Stimulated activated CD8-positive, alpha-beta memory T cell treated with anti-CD3 and anti-CD28 coated beads, Interleukin-15, amount 100 ng/mL, for 24 hours (primary cell): Measurements from ENCODE around the gene ECM1.

Experiments used
- DNase-seq: peaks from one replicate; pipeline ENCODE4 v3.0.0-alpha.2; 2020; ENCODE audit warnings: low read depth

Gene ECM1

DNA sequence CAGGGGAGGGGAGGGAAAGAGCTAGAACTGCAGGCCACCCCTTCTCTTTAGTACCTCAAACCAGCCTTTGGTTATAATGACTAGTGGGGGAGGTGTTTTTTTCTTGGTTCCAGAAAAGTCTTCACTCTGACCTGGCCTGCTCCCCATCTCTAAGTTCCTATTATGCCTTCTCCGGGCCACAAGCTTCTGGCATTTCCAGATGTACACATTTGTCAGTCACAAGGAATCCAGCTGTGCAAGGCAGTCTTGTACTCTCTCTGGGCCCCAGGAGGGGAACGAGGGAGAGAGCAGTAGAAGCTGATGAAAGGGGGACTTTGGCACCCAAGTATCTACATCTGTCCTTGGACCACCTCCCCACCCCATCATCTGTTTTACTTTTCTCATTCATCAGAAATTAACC, 4.9 kb downstream of the ECM1 start:
- DNase-seq = no peak

DNA sequence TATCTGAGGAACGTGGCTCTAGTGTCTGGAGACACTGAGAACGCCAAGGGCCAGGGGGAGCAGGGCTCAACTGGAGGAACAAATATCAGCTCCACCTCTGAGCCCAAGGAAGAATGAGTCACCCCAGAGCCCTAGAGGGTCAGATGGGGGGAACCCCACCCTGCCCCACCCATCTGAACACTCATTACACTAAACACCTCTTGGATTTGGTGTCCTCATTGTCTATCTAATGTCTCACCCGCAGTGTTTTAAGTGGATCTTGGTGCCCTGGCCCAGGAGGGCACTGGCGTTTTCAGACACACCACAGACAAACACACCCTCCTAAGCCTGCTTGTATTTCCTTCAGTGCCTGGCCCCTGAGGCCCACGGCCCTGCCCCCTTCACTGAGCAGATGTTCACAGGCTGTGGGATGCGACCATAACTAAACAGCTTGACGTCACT, 5.5 kb downstream of the ECM1 start:
- no peak for DNase-seq

DNA sequence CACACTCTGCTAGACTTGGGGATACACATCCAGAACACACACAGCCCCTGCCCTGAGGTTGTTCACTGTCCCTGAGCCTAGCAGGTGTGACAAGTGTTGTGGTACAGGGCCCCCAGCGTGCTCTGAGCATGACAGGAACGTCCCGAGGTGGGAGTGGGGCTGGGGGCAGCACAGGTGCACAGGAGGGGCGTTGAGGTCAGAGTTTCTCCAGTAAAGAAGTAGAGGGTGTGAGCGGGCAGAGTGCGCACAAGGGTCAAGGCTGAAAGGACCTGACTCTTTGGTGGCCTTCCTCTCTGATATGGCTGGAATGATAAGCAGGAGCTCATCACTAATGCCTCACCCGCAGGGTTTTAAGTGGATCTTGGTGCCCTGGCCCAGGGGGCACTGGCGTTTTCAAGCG, 6.4 kb downstream of the ECM1 start:
- DNase-seq = no peak

DNA sequence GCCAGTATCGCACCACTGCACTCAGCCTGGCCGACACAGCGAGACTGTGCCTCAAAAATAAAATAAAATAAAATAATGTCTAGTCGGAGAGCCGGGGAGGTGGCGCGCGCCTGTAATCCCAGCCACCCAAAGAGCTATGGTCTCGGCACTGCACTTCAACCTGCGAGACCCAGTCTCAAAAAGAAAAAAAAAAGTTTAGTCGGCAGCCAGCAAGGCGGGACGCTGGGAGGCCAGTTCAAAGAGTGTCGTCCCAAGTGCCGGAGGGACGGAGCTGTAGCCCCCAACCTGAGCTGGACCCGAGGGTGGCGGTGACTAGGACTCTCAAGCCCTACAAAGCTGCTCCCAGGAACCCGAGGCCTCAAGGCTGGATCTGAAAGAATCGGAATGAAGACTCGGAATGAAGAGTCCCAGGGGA, 7.0 kb downstream of the ECM1 start:
- no peak for DNase-seq

DNA sequence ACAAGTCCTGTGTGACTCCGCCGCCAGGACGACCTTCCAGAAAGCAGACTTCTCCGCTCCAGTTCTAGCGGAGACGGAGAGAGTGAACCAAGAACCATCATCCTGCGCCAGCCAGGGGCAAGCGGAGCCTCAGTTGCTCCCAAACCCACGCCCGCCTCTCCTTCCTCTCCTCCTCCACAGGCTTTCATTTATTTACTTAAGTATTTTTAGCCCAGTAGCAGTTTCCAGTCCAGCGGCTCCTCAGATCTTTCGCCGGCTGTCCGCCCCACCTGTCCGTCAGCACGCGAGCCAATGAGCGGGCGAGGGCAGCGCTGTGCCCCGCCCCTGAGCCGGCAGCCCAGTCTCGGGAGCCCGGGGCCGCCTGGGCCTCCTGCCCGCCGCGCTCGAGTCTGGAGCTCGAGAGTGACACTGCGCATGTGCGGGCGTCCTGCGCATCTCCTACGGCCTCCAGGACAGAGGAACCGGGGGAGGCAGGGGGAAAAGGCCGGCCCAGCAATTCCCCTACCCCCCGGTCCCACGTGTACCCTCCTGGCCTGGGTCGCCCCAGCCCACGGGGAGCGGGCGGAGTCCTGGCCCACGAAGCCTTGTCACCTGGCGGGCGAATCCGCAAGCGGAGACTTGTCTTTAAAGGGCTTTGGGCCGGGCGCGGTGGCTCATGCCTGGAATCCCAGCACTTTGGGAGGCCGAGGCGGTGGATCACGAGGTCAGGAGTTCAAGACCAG, 7.6 kb downstream of the ECM1 start, which contains the start of gene FALEC:
Gene FALEC (plus strand): TSS at position 425 of the 722 bp plus-strand sequence.
- peak; percentile 86 for DNase-seq

DNA sequence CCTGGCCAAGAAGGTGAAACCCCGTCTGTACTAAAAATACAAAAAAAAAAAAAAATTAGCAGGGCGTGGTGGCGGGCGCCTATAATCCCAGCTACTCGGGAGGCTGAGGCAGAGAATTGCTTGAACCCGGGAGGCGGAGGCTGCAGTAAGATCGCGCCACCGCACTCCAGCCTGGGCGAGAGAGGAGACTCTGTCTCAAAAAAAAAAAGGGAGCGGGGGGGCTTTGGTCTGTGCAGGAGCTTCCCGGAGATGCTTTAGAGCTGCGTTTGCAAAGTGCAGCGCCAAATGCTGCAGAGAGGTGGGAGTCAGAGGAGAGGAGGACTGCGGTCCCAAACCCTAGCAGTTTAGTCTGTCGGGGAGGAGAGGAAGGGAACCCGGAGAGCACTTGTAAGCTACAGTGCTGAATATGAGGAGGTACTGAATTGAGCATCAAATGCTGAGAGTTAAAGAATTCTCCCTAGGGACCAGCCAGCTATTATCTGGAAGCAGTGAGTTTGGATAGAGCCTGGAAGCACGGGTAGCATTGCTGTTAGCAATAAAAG, 8.2 kb downstream of the ECM1 start:
- no peak for DNase-seq

DNA sequence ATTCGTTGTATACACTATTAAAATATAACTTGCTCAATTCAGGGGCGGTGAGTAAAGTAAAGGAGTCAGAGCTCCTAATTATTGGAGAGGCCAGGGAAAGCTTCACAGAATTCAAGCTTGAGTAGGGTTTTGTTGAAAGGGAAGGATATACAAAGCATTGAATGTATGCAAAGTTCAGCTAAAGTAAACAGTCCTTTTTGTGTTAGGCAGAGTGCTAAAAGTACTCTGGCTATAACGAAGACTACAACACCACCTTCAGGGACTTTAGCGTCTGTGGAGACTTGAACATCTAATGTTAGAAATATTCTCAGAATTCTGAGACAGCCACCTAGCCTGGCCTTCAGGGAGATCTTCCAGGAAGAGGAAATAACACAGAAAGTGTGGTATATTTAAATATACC, 8.7 kb downstream of the ECM1 start:
- no peak for DNase-seq

DNA sequence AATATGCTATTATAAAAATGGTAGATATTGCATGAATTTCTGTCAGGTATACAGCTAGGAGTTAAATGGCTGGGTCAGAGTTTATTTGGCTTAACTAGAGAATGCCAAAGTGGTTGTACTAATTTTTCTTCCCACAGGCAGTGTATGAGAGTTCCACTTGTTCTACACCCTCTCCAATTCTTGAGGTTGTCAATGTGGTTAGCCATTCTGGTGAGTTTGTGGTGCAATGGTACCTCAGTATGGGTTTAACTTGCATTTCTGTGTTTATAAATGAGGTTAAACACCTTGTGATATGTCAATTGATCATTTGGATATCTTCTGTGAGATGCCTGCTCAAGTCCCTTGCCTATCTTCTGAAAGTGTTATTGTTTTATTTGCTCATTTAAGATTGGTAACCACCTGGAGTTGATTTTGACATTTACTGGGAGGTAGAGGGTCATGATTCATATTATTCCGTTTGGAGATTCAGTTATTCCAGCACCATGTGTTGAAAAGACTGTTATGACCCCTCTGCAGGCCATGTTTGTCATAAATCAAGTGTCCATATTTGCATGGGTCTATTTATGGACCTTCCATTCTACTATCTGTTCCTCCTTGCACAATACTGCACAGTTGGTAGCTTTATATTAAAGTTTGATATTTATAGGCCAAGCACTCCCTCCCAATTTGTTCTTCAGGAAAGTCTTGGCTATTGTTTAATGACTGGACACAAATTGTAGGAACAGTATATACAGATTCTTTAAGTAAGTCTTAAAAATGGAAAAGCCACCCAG, 13.5 kb downstream of the ECM1 start:
- no peak for DNase-seq

DNA sequence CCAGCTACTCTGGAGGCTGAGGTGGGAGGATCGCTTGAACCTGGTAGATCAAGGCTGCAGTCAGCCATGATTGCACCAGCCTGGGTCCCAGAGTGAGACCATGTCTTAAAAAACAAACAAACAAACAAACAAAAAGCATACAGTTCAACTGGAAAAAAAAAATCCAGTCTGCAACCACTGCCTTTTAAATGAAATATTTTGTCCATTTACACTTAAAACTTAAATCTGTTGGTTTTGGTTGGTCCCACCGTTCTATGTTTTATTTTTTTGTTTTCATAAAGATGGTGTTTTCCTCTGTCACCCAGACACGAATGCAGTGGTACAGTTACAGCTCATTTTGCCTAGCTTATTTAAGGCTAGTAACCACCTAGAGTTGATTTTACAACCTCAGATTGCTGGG, 17.4 kb downstream of the ECM1 start:
- no peak for DNase-seq

DNA sequence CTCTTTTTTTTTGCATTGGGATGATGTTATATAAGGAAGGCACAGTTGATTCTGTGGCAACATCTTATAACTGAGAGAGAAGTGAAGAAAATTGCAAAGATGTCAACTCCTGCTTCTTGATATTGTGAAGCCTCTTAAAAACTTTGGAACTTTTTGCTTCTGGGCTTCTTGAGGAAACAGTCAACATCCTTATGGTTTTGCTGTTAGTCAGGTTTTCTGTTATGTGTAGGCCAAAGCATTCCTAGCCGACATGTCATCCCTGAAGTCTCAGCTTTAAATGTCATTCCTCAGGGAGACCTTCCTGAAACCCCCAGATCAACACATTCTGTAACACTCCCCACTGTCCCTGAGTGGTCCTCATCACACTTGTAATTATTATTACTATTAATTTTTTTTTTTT, 20.3 kb downstream of the ECM1 start:
- DNase-seq = no peak

DNA sequence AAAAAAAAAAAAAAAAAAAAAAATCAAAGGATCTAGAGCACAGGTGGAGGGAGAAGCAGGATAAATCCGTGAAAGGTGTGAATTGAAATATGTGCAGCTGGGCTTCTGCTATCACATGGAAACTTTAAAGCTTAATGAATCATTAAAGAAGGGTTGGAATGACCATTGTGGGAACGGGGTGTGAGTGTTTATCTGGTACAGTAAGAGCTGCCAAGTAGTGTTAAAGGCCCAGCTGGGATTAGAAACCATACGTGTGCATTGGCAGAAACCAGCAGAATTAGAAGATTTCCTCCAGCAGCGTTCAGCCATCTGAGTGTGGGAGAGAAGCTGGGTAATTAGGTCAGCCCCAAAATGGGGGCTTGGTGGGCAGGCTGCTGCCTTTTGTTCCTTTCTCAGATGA, 21.1 kb downstream of the ECM1 start:
- DNase-seq = no peak

DNA sequence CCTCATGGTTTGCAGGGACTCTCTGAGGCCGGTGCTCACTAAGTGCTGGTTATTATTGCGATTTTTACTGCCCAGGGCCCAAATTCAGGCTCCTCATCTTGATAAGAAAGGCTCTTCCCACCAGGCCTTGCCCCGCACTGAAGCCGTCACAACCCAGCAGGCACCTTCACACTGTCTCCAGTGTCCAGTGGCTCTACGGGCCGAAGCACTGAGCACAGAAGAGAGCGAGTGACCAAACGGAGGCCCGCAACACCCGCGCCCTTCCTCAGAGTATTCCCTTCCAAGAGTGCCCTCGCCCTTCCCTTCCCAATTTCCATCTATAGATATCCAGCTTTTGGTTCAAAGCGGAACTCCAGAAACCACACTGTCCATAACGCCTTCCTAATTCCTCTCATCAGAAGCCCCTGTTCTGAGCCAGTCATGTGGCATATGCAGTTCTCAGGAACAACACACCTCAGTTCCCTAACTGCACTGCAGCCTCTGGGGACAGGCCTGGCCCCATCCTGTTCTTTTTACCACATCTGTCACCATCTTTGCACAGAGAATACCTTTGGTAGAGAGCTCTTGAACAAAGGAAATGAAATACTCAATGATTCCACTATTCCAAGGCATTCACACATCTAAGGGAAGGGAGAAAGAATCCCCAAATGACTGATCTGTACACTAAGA, 22.7 kb downstream of the ECM1 start:
- DNase-seq = no peak

DNA sequence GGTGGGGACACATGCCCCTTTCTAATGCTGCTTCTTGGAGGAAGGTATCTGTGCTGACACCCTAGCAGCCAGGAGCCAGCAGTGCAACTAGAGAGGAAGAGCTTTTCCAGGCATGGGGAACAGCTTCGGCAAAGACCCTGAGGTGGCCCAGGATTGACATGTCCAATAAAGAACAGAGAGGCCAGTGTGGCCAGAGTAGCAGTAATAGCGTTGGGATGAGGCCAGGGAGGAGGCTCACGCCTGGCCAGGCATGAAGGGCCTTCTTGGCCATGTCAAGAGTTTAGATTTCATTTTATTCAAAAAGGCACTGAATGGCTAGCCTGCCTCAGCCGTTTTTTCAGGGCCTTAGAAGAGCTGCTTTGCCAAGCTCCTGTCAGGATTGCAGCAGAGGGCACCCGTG, 25.0 kb downstream of the ECM1 start:
- DNase-seq = no peak

DNA sequence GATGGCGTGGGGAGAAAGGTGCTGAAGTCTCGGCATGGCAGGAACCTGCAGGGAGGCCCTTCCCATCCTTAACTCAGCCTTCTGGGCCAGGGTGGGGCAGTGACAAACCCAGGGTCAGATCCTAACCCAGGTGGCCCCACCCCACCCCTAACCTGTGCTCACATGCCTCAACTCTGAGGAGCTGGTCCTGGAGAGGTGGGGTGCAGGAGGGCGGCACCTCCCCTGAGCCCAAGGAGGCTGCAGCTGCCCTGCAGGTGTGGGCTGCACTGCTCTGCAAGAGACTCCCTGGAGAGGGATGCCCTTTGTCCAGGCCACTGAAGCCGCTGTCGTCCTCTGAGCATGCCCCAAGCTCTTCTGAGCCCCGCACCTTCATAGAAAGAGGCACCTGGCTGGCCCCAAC, 26.1 kb downstream of the ECM1 start:
- DNase-seq = no peak

DNA sequence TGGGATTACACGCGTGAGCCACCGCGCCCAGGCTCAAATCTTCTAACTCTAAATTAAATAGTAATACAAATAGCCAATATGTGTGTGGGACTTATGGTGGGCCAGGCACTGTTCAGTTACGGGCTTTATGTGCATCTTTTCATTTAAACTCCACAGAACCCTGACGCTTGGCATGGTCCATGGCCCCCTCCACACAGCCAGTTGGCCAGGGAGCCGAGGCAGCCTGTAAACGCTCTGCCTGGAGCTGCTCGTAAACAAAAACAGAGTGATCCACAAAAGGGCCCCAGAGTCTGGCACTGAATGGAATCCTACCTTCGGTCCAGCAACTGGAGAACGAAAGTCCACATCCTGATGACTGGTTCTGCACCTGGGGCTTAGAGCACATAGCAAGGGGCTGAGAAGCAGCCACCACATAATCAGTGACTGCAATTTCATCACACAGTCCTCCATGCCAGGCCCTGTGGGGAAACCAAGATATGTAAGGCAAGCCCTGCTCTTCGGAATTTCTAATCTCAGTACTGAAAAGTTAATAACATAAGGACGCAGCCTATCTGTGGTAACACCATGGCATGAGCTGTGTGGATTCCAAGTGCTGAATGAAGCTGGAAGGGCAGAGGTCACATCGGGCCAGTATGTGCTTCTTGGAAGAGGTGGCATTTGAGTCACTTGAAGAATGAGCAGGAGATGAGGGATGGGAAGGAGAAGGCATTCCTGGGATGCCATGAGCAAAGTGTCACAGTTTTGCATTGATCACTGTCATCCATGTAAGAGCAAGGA, 27.8 kb downstream of the ECM1 start:
- no peak for DNase-seq

DNA sequence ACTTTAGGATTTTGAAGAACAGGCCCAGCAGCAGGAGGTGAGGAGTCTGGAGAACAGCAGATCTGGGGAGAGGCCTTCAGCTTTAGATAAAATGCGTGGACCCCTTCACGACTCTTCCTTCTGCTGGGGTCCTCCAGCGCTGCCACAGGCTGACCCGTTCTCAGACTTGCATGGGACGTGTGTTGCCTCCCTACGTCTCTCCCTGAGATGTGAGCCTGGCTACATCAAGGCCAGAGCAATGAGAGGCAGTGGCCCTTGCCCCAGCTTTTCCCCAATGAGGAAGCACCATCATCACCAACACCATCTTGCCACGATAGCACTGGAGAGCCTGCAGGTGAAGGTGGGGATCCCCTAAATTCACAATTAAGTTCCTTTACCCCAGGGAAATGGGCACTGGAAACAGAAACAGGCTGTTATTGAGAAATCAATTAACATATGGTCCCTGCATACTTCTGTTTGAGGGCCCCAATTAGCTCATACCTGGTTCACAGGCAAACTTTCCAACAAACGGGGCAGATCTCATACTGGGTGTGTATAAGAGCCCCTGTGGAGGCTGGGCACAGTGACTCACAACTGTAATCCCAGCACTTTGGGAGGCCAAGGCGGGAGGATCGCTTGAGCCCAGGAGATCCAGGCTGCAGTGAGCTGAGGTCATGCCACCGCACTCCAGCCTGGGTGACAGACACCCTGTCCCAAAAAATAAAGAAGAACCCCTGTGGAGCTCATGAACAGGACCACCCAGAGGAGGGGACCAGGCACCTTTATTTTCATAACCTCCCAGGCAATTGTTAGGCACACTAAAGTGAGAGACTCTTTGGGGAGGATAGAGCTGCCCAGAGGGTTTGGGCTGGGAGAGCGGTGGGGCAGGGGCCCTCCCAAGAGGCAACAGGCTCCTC, 29.2 kb downstream of the ECM1 start:
- no peak for DNase-seq

DNA sequence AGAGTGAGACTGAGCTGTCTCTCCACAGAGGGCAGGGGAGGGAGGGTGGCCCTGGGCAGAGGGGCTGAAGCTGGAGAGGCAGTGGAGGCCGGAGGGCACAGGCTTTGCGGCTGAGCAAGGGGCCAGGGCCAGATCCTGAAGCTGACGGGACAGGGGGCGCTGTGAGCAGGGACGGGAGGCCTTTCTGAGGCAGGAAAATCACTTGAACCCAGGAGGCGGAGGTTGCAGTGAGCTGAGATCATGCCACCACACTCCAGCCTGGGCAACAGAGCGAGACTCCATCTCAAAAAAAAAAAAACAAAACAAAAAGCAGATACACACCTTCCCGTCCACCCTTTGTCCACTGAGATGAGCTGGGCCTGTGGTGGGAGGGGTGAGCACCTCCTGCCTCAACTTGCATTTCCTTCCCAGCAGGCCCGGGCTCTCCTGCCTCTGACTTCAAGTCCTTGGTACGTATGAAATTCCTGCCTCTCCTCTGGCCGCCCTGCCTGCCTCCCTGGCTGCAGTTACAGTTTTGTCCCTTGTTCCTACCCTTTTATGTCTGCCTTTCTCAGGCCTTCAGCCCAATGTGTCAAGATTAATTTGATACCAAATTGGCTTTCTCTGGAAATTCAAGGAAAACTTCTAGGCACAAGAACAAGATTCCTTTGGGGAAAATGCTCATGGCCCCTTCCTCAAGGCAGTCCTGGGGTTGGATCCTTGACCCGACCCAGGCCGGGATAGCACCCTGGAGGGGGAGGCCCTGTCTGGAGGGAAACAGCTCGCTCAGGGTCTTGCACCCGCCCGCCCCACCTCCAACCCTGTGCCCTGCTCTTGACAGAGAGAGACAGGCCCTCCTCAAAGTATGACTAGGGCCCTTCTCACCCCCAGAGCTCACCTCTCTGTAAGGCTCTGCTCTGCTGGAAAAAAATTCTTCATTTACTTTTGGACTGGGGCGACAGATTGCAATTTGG, 30.1 kb downstream of the ECM1 start:
- no peak for DNase-seq

DNA sequence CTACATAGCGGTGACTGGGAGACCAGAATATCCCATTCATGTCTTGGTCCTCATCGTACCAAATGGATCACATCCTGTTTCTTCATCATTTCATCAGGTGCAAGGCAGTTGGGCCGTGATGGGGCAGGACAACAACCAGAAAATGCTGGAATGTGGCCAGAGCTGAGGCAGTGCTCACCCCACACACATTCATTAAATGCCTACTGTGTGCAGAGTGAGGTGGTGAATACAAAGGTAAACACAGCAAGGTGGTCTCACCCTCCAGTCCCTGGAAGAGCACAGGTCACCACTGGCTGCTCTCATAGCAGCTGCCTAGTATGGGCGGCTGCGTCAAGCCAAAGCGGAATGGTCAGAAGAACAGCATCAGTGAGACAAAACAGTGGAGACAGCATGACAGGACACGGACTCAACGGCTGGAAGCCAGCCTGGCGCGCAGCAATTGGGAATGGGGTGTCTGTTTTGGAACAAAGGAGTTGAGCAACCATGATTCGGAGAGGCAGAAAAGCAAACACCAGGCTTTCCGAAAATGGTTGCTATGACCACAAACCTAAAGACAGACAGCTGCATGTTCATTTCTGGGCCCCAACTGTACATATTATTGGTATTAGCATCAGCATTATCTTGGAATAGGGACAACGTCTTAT, 35.7 kb downstream of the ECM1 start:
- no peak for DNase-seq

DNA sequence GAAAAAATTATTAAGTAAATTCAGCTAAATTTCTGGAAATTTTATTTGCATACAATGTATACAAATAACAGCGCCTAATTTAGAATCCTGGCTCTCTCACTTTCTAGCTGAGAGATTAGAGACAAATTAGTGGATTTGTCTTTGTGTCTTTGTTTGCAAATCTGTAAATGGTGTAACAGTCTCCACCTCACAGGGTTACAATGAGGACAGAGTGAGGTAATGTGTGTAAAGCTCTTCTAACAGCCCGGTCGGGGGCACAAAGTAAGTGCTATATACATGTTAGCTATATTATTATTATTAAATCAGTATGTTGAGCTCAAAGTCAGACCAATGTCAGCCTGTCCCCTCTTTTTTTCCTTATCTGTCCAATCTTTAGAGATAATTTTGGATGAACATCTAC, 36.3 kb downstream of the ECM1 start:
- DNase-seq = no peak
